GM12873 (cell line): ENCODE measurements around the gene DDX23.

Experiments used
- CTCF ChIP-seq: IDR thresholded peaks from 2 replicates; pipeline ENCODE4 v1.5.1; 2012; ENCODE audit warnings: low read depth, mild to moderate bottlenecking, moderate library complexity, low read length, control low read depth; ENCODE audit not compliant: insufficient read depth; ENCODE audit errors: missing control alignments

DDX23 gene

DNA sequence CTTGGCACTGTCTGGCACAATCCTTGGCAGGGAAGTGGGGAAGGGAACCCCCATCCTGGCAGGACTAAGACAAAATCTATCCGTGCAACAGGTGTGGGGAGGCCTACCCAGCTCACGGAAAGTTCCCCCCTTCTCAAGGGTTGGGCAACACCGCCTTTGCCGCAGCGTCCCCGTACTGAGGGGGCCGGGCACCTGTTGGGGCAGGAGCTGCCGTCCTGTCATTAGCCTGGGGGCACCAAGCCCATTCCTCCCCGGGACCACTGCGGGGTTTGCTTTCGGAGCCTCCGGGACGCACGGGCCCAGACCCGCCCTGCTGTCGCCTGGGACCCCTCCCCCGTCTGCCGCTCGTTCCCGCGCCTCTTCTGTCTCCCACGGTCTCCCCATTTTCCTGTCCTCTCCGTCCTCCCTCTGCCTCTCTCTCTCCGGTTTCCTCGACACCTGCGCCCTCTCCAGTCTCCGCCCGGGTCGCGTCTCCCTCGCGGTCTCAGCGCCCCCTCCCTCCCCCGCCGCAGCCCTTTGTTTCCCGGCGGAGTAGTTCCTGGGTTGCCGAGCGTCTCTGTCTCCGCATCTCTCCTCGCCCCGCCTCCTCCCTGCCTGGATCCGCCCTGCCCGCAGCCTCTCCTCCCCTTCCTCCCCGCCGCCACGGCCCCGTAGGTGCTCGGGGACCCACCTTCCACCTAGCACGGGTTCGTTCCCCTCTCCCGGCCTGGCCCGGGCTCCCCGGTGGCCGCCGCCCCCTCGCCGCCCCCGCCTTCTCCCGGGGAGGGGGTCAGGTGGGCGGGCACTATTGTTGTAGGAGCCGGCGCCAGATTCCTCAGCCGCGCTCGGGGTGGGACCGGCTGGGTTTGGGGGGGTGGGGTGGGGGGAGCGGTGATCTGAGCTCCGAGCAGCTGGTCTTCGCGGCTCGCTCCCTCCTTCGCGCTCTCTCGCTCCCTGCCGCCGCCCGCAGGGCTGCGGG, 33.8 kb downstream of the DDX23 start, which contains the start of gene CACNB3:
CACNB3 (plus strand) TSS at position 624 of the 958 bp plus-strand sequence. CDS start 434 bp downstream, outside the sequence.
- TF ChIP-seq CTCF: no peak

- TF ChIP-seq CTCF: no peak
Observed at GRCh38 chr12:48816143-48816854, 35.7 kb downstream of the DDX23 start.

GRCh38 chr12:48815126-48816110, 36.5 kb downstream of the DDX23 start:
- TF ChIP-seq CTCF: no peak

GRCh38 chr12:48814262-48815125, 37.5 kb downstream of the DDX23 start:
- peak; percentile 98 for TF ChIP-seq CTCF

DNA sequence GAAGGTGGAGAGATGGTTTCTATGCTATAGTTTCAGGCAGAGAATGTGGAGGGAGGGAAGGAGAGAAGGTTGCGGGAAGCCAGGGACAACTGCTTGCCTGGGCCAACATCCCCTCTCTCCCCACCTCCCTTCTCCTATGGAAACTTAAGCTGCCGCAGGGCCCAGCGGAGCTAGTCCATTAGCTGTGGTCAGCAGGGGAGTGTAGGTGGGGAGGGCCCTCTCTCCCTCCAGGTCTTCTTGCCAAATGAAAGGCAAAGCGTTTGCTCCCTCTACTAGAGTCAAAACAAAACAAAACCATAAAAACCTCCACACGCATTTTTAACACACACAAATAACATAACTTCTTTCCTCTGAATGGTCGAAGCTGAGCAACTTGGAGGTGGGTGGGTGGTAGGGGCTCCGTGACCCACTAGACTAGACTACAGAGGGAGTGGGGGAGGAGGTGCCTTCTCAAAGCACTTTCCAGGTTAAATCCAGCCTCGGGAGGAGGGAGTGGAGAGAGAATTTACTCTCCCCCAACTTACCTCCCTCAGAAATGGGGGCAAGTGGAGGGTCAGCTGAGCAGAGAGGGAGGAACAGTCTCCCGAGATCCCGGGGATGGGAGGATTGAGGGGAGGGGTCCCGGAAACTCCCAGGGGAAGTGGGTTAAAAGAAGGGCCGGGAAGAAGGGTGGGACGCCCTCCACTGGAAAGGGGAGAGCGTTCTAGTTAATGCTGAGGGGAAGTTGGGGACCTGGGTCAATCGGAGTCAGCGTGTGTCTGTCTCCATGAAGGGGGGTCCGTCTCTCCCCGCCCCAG, 38.3 kb downstream of the DDX23 start:
- TF ChIP-seq CTCF: no peak

- TF ChIP-seq CTCF: no peak
Observed at GRCh38 chr12:48812389-48812788, 39.6 kb downstream of the DDX23 start.
